ENCODE data around the gene MS4A10. TPM values are rescaled to one million over a fixed set of nuclear protein-coding genes. Genes with fewer than 3 reads are reported as not detected.

The MS4A10 gene
- polyA plus RNA-seq, 1 donor from 2014 or later, result not detected

DNA sequence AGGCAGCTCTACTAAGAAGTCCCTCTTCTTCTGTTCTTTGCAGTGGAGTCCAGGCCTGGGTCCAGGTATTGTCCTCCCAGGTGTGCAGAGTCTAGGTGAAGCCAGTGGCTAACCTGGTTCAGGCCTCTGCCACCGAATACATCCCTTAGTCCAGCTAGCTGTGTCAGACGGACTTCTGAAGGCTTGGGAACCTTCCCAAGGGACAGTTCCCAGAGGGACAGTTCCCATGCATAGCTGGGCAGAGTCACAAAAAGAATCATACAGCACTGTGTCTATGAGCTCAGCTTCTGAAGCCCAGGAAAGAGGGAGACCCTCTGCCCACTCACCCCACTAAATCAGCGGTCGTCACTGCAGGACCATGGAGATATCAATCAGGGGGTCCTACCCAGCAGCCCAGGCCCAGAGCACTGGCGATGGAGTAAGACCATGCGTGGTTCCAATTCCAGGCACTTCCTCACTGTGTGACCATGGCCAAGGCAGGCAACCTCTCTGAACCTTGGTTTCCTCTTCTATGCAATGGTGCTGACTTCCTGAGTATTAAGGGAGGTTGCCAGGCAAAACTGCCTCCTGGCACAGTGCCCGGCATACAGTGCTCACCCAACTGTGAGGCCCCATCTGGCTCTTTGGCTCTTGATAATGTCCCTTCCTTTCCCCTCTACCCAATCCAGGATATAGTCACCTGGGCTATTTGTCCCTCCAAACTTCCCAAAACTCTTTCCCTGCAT, 3.4 kb downstream of the MS4A10 start:
- Mint-ChIP-seq H3K9me3 (no peaks in the 10 kb centered on the region), H3K4me3 (no peak overlapping the region), H3K27ac (peak overlapping the region in 1 of 3 donors; percentile 35), H3K27me3 (no peaks in the 10 kb centered on the region), H3K36me3 (no peaks in the 10 kb centered on the region), H3K4me1 (no peaks in the 10 kb centered on the region)

DNA sequence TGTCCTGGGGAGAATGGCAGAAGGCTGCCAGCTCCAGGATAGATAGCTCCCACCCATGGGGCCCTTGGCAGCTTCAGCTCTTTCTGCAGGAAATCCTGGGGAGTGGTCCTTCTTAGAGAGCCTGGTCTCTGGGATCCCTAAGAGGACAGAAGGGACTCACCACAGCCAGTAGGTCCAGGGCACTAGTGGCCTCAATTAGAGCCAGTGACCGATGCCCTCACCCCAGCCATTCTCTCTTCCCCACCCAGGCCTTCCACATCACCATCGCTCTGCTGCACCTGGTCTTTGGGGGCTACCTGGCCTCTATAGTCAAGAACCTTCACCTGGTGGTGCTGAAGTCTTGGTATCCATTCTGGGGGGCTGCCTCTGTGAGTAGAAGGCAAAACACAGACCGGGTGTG, 5.6 kb downstream of the MS4A10 start:
- no peak overlapping the region for H3K27ac Mint-ChIP-seq

DNA sequence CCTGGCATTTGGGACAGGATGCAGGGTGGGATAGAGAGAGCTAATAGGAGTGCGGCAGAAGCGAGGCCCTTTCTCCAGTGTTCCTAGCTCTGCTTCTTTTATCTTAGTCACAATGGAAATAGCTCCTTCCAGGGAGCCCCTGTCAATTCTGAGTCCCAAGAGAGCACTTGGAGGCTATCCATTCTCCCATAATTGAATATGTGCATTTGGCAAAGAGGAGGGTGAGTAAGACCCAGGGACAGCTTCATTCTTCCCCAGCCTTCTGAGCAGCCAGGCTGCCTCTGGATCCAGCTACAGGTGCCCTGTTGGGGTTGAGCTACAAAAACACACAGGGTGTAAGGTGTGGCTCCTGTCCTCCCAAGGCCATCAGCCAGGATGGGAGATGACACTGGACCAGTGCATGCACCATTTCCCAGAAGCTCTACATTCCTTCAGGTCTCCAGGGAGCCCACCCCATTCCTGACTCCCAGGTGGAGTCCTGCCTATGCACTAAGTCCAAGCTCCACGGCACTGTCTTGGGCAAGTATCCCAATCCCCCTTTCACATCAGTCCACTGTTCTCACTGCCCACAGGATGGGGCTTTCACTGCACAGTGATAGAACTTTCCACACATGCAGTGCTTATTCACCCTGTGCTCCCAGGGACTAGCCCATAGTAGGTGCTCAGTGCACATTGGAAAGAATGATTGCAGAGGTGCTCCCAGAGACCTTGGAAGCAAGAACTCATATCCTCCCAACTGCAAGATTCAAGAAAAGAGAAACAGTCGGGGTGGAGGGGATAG, 6.2 kb downstream of the MS4A10 start:
- no peak overlapping the region for H3K27ac Mint-ChIP-seq
- H3K36me3 Mint-ChIP-seq, result no peaks in the 10 kb centered on the region
- no peaks in the 10 kb centered on the region for H3K4me1 Mint-ChIP-seq
- no peak overlapping the region for H3K4me3 Mint-ChIP-seq
- H3K9me3 Mint-ChIP-seq, result no peaks in the 10 kb centered on the region
- peaks cover 2% of the 10 kb centered on the region for H3K27me3 Mint-ChIP-seq

More for the DNA sequence above, 5.6 kb downstream of the MS4A10 start:
- H3K36me3 Mint-ChIP-seq, result no peaks in the 10 kb centered on the region
- H3K4me1 Mint-ChIP-seq, result no peaks in the 10 kb centered on the region
- H3K27me3 Mint-ChIP-seq, result peaks cover 1% of the 10 kb centered on the region
- no peaks in the 10 kb centered on the region for H3K9me3 Mint-ChIP-seq
- no peak overlapping the region for H3K4me3 Mint-ChIP-seq

DNA sequence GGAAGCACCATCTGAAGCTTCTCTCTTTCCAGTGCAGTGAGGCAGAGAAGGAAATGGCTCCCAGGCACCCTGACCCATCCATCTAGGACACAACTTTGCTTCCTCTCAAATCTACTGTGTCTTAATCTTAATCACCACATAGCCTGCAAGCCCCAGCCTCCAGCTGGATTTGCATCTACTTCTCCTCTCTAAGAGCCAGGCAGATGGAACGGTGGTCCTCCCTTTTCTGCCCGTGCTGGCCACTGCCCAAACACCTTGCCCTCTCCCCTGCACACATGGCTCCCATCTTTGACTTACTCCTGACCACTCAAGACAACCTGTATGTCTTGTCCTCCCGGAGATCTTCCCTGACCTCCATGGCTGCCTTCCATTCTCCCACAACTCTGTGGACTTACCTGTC, 7.4 kb downstream of the MS4A10 start:
- Mint-ChIP-seq H3K9me3 (no peaks in the 10 kb centered on the region), H3K27me3 (peaks cover 4% of the 10 kb centered on the region), H3K4me1 (no peaks in the 10 kb centered on the region), H3K27ac (no peak overlapping the region), H3K4me3 (no peak overlapping the region), H3K36me3 (no peaks in the 10 kb centered on the region)

DNA sequence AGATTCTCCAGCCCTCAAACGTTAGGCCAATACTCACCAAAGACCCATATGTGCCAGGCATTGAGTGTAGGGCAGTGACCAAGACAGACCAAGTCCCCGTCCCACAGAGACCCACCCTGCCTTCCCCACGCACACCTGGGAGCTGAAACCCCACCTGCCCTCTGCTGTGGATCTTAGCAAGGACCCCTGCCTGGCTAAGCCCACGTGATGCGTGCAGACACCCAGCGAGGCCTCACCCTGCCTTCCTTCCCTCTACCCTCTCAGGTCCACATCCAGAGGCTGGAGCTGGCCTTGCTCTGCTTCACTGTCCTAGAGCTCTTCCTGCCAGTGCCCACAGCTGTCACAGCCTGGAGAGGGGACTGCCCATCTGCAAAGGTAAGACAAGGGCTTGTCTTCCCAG, 10.2 kb downstream of the MS4A10 start:
- H3K9me3 Mint-ChIP-seq, result no peaks in the 10 kb centered on the region
- H3K4me1 Mint-ChIP-seq, result no peaks in the 10 kb centered on the region
- peaks cover 4% of the 10 kb centered on the region for H3K27me3 Mint-ChIP-seq
- no peak overlapping the region for H3K27ac Mint-ChIP-seq
- no peak overlapping the region for H3K4me3 Mint-ChIP-seq
- H3K36me3 Mint-ChIP-seq, result no peaks in the 10 kb centered on the region

DNA sequence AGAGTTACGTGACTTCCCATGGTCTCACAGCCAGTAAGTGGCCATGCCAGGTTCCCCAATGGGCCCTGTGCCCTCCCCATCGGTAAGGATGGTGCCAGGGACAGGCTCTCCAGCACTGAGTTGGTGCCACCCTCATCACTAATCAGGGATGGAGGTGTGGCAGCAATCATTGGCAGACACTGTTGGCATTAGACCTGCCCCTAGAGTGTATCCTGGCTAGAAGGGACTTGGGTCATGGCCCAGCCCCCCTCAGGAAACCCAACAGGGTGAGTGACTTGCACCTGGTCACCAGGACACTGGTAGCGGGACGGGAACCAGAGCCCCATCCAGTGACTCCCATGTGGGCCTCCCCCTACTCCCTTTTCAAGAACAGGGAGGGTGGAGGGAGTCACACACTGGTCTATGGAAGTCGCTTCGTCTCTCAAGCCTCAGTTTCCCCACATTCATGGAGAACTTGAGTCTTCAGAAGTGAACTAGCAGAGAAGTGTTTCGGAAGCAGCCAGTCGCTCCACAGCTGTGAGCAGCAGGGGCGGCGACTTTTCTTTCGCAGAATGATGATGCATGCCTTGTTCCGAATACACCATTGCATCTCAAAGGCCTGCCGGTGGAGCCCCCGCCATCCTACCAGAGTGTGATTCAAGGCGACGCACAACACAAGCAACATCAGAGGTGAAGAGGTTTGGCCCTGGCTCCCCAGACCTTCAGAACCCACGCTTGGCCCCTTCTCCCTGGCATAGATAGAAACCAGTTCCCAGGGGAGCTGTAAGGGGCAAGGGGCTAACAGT, 12.9 kb downstream of the MS4A10 start:
- H3K4me3 Mint-ChIP-seq, result no peak overlapping the region

DNA sequence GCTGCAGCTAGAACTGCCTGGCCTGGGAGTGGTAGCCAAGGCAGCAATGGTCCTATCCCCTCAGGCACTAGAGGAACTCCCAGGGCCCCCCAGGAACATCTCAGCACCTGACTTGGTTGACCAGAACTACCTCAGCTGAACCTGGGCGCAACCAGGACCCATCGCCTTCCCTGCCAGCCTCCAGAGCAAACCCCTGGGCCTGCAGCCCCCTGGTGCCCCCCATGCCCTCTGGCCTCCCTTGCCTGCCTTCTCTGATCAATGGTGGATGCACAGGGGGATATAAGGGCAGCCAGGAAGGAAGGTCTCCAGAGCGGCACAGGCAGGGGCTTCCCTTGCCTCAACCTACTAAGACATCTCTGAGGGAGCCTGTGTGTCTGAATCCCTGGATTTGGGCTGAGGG, 13.5 kb downstream of the MS4A10 start:
- Mint-ChIP-seq H3K27me3 (peaks cover 6% of the 10 kb centered on the region), H3K4me1 (no peaks in the 10 kb centered on the region), H3K36me3 (no peaks in the 10 kb centered on the region), H3K27ac (no peak overlapping the region), H3K4me3 (no peak overlapping the region), H3K9me3 (no peaks in the 10 kb centered on the region)

More for the DNA sequence above, 12.9 kb downstream of the MS4A10 start:
- Mint-ChIP-seq H3K9me3 (no peaks in the 10 kb centered on the region), H3K36me3 (no peaks in the 10 kb centered on the region), H3K4me1 (no peaks in the 10 kb centered on the region), H3K27me3 (peaks cover 4% of the 10 kb centered on the region), H3K27ac (no peak overlapping the region)

DNA sequence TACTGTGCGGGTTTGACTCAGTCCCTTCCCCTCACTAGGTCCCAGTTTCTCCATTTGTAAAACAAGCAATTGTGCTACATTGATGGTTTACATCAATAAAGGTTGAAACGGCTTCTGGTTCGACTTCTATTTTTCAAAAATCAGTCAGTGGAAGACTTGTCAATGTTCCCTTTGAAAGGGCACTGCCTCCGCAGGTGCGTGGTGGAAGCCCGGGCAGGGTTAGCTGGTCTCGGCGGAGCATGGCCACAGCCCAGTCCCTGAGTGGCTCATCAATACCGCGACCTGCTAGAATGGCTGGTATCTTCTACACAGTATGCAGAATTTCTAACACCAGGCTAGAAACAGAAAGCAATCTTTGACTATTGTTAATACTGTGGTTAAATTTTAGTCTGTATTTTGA, 16.1 kb downstream of the MS4A10 start:
- Mint-ChIP-seq H3K9me3 (no peaks in the 10 kb centered on the region), H3K27me3 (peaks cover 4% of the 10 kb centered on the region), H3K4me1 (no peaks in the 10 kb centered on the region), H3K4me3 (no peak overlapping the region), H3K27ac (no peak overlapping the region), H3K36me3 (no peaks in the 10 kb centered on the region)

DNA sequence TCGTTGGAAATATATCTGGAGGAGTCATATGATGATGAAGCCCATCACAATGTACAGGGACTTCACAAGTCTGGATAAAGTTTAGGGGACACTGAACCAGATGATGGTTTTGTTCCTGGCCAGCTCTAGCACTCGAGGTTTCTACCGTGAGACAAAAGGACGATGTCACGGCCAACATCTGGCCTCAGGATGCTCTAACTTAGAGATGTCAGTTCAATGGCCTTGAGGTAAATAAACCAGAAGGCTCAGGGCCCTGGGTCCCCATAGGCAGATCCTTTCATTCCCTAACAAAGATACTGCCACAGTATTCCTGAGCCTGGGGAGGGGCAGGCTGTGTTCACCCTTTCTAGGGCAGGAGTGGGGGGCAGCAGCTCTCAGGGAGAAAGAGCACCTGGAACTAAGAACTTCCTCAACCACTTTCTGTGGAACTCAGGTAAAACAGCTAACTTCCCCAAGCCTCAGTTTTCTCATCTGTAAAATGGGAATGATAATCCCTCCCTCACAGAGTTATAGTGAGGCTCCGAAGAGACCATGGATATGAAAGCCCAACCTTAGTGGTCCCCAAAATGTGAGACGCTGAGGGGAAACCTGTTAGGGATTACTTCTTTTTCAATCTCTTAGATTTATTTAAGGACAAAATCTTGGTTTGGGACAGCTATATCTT, 18.3 kb downstream of the MS4A10 start:
- Mint-ChIP-seq H3K4me1 (no peaks in the 10 kb centered on the region), H3K36me3 (peaks cover 3% of the 10 kb centered on the region), H3K27me3 (peaks cover 3% of the 10 kb centered on the region), H3K9me3 (no peaks in the 10 kb centered on the region), H3K27ac (no peak overlapping the region), H3K4me3 (no peak overlapping the region)

DNA sequence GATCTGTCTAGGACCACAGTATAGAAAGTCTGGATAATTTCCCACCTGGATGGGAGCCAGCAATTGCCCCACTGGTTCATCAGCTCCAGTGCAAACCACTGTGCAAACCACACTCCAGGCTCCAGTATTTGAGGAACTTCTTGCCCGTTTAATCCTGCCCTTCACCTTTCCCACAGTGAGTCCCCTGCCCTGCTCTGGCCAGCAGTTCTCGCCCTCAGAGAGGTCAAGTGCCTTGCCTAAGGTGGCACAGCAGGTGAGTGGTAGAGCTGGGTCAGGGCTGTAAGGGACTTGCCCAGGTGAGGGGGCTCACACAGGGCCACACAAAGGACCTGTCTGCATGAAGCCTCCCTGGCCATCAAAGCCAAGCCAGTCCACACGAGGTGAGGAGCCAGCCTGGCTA, 24.1 kb downstream of the MS4A10 start:
- H3K27ac Mint-ChIP-seq, result no peak overlapping the region
- no peaks in the 10 kb centered on the region for H3K4me1 Mint-ChIP-seq
- peaks cover 17% of the 10 kb centered on the region for H3K27me3 Mint-ChIP-seq
- no peak overlapping the region for H3K4me3 Mint-ChIP-seq
- peaks cover 2 to 4% (median 3%) of the 10 kb centered on the region in 3 donors for H3K9me3 Mint-ChIP-seq
- H3K36me3 Mint-ChIP-seq, result peaks cover 3% of the 10 kb centered on the region

DNA sequence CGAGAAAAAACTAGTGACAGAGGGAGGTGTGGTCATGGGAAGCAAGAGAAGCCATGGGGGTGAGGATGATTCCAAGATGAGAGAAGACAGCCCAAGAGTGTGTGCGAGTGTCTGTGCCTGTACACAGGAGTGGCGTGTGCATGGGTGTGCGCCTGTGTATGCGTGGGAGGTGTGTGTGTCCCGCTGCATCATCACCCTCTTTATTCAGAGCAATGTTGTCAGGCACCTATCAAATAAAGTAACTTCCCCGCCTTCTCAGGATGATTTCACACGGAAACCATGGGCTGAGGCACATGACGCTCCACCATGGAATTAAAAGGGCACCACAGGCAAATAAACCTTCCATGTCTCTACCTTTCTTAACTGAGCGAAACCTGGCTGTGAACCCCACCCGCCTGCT, 24.6 kb downstream of the MS4A10 start:
- H3K4me3 Mint-ChIP-seq, result no peak overlapping the region
- peaks cover 3% of the 10 kb centered on the region for H3K36me3 Mint-ChIP-seq
- H3K27ac Mint-ChIP-seq, result no peak overlapping the region
- peaks cover 2 to 4% (median 3%) of the 10 kb centered on the region in 3 donors for H3K9me3 Mint-ChIP-seq
- peaks cover 17% of the 10 kb centered on the region for H3K27me3 Mint-ChIP-seq
- H3K4me1 Mint-ChIP-seq, result no peaks in the 10 kb centered on the region

DNA sequence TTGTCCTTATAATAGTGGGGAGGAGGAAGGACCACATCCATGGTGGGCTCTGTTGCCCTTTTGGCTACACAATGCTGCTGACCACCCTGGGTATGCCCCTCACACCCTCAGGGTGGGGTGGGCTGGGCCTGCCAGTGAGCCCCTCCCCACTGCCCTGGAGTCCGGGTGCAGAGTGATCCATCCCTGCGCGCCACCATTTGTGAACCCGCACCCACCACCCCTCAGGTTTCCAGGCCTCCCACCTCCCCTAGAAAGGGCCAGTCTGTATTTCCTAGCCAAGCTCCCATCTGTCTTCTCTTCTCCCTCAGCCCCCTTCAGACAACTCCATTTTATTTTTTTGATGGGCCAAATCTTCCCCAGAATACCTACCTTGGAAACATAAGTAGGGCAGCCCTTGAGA, 25.0 kb downstream of the MS4A10 start:
- peaks cover 3% of the 10 kb centered on the region for H3K36me3 Mint-ChIP-seq
- H3K4me3 Mint-ChIP-seq, result no peak overlapping the region
- H3K27me3 Mint-ChIP-seq, result peaks cover 17% of the 10 kb centered on the region
- peaks cover 2 to 4% (median 3%) of the 10 kb centered on the region in 3 donors for H3K9me3 Mint-ChIP-seq
- no peaks in the 10 kb centered on the region for H3K4me1 Mint-ChIP-seq
- no peak overlapping the region for H3K27ac Mint-ChIP-seq

DNA sequence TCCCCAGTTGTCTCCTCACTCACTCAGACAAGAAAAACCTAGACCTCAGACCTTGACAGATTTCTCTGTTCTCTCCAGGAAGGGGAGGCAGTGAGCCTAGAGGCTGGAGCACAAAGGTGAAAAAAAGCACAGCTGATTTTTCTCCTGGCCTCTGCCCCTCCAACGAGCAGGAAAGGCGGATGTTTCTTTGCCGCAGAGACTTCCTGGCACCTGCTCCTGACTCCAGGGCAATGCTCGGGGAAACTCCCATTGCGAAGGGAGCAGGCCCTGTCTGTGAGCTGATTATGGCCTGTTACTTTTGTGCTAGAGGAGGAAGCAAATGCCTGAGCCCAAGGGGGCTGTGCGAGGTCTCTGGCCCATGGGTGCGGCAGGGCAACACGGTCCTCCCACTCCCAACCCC, 25.4 kb downstream of the MS4A10 start:
- peaks cover 2 to 4% (median 3%) of the 10 kb centered on the region in 3 donors for H3K9me3 Mint-ChIP-seq
- no peak overlapping the region for H3K27ac Mint-ChIP-seq
- no peaks in the 10 kb centered on the region for H3K4me1 Mint-ChIP-seq
- peaks cover 17% of the 10 kb centered on the region for H3K27me3 Mint-ChIP-seq
- H3K4me3 Mint-ChIP-seq, result no peak overlapping the region
- peaks cover 3% of the 10 kb centered on the region for H3K36me3 Mint-ChIP-seq

DNA sequence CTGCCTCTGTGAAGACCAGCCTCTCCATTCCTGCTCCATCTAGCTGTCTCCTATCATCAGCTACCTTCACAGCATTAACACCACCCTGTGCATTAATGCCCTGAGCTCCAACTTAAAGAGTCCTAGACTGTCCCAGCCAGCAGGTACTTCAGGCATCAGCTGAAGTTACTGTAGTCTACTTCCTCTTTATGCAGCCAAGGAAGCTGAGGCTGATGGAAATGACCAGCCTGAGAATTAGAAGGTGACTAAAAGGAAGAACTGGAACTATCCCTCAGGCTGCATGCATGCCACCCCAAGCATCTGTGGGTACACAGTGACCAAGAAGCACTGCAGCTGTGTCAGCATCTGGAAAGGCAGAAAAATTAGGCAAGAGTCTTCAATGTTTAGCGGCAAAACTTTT, 28.2 kb downstream of the MS4A10 start:
- peaks cover 1% of the 10 kb centered on the region for H3K36me3 Mint-ChIP-seq
- H3K4me3 Mint-ChIP-seq, result no peak overlapping the region
- peaks cover 5 to 13% (median 11%) of the 10 kb centered on the region in 3 donors for H3K9me3 Mint-ChIP-seq
- H3K27ac Mint-ChIP-seq, result no peak overlapping the region
- no peaks in the 10 kb centered on the region for H3K4me1 Mint-ChIP-seq
- peaks cover 19% of the 10 kb centered on the region for H3K27me3 Mint-ChIP-seq

DNA sequence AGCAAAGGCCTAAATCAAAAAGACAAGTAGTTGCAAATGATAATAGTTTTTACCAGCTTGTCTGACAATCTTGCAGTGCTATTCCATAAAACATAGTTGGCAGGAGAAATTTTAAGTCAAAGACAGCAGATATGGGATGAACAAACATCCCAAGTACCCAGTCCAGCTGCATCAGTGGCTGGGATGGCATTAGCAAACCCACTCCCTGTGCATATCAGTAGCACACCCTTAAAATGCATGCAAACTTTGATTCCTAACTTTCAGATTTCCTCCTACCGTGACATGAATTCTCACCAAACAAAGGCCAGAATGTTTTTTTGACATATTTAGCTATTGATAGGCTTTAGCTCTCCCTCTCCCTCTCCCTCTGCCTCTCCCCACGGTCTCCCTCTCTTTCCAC, 29.0 kb downstream of the MS4A10 start:
- H3K4me1 Mint-ChIP-seq, result no peaks in the 10 kb centered on the region
- H3K9me3 Mint-ChIP-seq, result peaks cover 5 to 13% (median 11%) of the 10 kb centered on the region in 3 donors
- H3K27me3 Mint-ChIP-seq, result peaks cover 19% of the 10 kb centered on the region
- no peak overlapping the region for H3K4me3 Mint-ChIP-seq
- peaks cover 1% of the 10 kb centered on the region for H3K36me3 Mint-ChIP-seq
- H3K27ac Mint-ChIP-seq, result no peak overlapping the region
